Esophagus squamous epithelium (tissue), 5 donors: ENCODE data around the gene FBXO8. TPM values are rescaled to one million over a fixed set of nuclear protein-coding genes. Genes with fewer than 3 reads are reported as not detected.

ENCODE experiments used
- DNase-seq: peaks from one replicate; lab custom pipeline; 2025; lab: John Stamatoyannopoulos, UW
- H3K27ac ChIP-seq, 4 donors: fragments of 200-600 bp; sonication (generic); one replicate each; pipeline ENCODE4 v1.5.1; 2016 to 2019; ENCODE audit warnings: mild to moderate bottlenecking in 1 of 4
- H3K27me3 ChIP-seq, 4 donors: fragments of 200-600 bp; sonication (generic); 1 replicate in 3 of 4; 2 replicates in 1 of 4; pipeline versions ENCODE4 v1.5.1 to v1.6.0; 2017 to 2021; ENCODE audit warnings: antibody characterized with exemption in 1 of 4
- H3K36me3 ChIP-seq, 3 donors: fragments of 200-600 bp; sonication (generic); one replicate each; pipeline ENCODE4 v1.5.1; 2016 to 2019
- H3K4me1 ChIP-seq, 3 donors: fragments of 200-600 bp; sonication (generic); one replicate each; pipeline ENCODE4 v1.5.1; 2017 to 2019
- H3K4me3 ChIP-seq, 4 donors: fragments of 200-600 bp; sonication (generic); 1 replicate in 3 of 4; 2 replicates in 1 of 4; pipeline ENCODE4 v1.5.1; 2016 to 2019; ENCODE audit warnings: mild to moderate bottlenecking in 2 of 4, moderate library complexity in 1 of 4
- H3K9me3 ChIP-seq, 3 donors: fragments of 200-600 bp; sonication (generic); one replicate each; pipeline ENCODE4 v1.5.1; 2016 to 2019
- CTCF ChIP-seq, 6 experiments: fragments of 450-650 bp in 4 of 6; fragments of 200-600 bp in 2 of 6; sonication (generic) in 2 of 6; IDR thresholded peaks; one replicate each; pipeline ENCODE4 v1.5.1; 2016 to 2019; ENCODE audit warnings: antibody characterized with exemption in 6 of 6, mild to moderate bottlenecking in 4 of 6, moderate library complexity in 4 of 6
- POLR2A ChIP-seq, 4 donors: fragments of 450-650 bp; IDR thresholded peaks; one replicate each; pipeline ENCODE4 v1.6.1; 2017; ENCODE audit warnings: antibody characterized with exemption in 4 of 4, mild to moderate bottlenecking in 4 of 4, moderate library complexity in 3 of 4
- WGBS, 2 donors: methylation state at CpG; one replicate each; pipeline ENCODE4 v1.1.5; 2018; 5-methylcytosine and 5-hydroxymethylcytosine counted together
- intact Hi-C: fragments of 100-400 bp; cut with DNase I; formaldehyde crosslinking; loops from one replicate; pipeline ENCODE4 v1.15.0; 2022
- total RNA-seq, 4 donors: library from RNA; depleted of rRNA; stranded (reverse); fragments of >200 nt; gene quantifications; one replicate each; pipeline ENCODE4 v1.1.0, GENCODE V29; 2016
- donor health status: DM: yes; HTN: yes; CAD: no.

The FBXO8 gene
- total RNA-seq, 4 donors from 2014 or later: 19.1 to 38.0 (median 26.4) TPM

DNA sequence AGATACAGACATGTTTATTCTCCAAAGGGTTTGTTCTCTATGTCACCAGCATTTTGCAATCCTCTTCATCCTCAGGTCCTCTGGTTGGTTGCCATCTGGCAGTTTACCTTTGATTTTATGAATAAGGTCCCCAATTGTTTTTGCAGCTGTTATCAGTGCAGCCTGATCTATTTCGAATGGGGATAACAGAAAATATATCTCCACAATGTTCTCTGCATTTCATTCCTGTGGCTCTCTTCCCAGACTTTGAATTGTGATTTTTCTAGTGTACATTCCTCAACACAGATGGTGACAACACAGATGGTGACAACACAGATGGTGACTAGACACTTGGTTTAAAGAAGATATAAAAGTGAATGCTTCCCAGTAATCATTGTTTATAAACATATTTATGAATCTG, 74.1 kb downstream of the FBXO8 start:
- intact Hi-C loops: no loop called here
- peaks cover 4 to 23% (median 5%) of the 10 kb centered on the region in 3 donors for H3K4me1 ChIP-seq
- no peak for TF ChIP-seq CTCF (IDR thresholded peaks at IDR 0.05)
- TF ChIP-seq POLR2A (IDR thresholded peaks at IDR 0.05): no peak
- H3K9me3 ChIP-seq: no peaks in the 10 kb centered on the region
- peaks cover 0 to 84% (median 11%) of the 10 kb centered on the region in 4 donors for H3K27me3 ChIP-seq
- H3K36me3 ChIP-seq: no peaks in the 10 kb centered on the region
- 14 to 22% methylated on average over 1 of the region's 1 CpG for WGBS, 2 donors
- H3K27ac ChIP-seq: no peak overlapping the region
- DNase-seq: no peak
- no peak overlapping the region for H3K4me3 ChIP-seq

GRCh38 chr4:174207367-174207766, 76.1 kb downstream of the FBXO8 start:
- no peak overlapping the region for H3K4me3 ChIP-seq
- no peak overlapping the region for H3K27ac ChIP-seq
- no peaks in the 10 kb centered on the region for H3K36me3 ChIP-seq
- 51 to 58% methylated on average over 3 of the region's 3 CpGs for WGBS, 2 donors
- no peaks in the 10 kb centered on the region for H3K9me3 ChIP-seq
- intact Hi-C loops: no loop called here
- H3K27me3 ChIP-seq: peaks cover 0 to 76% (median under 1%) of the 10 kb centered on the region in 4 donors
- TF ChIP-seq CTCF (IDR thresholded peaks at IDR 0.05): no peak
- no peak for TF ChIP-seq POLR2A (IDR thresholded peaks at IDR 0.05)
- no peak for DNase-seq
- peaks cover 0 to 12% (median 0%) of the 10 kb centered on the region in 3 donors for H3K4me1 ChIP-seq

GRCh38 chr4:174204164-174204831, 79.2 kb downstream of the FBXO8 start:
- TF ChIP-seq POLR2A (IDR thresholded peaks at IDR 0.05) (no peak), CTCF (IDR thresholded peaks at IDR 0.05) (no peak)
- DNase-seq: no peak
- peaks cover 0 to 76% (median 0%) of the 10 kb centered on the region in 4 donors for H3K27me3 ChIP-seq
- H3K9me3 ChIP-seq: no peaks in the 10 kb centered on the region
- H3K27ac ChIP-seq: no peak overlapping the region
- intact Hi-C loops: no loop called here
- WGBS, 2 donors: 68% methylated on average over 9 of the region's 9 CpGs
- H3K4me3 ChIP-seq: no peak overlapping the region
- H3K4me1 ChIP-seq: no peaks in the 10 kb centered on the region
- no peaks in the 10 kb centered on the region for H3K36me3 ChIP-seq

- Histone ChIP-seq H3K27ac (no peak overlapping the region), H3K4me3 (no peak overlapping the region), H3K9me3 (no peaks in the 10 kb centered on the region), H3K4me1 (no peaks in the 10 kb centered on the region), H3K36me3 (no peaks in the 10 kb centered on the region), H3K27me3 (peaks cover 0 to 69% (median 0%) of the 10 kb centered on the region in 4 donors)
- TF ChIP-seq CTCF (IDR thresholded peaks at IDR 0.05) (no peak), POLR2A (IDR thresholded peaks at IDR 0.05) (no peak)
- intact Hi-C loops: no loop called here
- WGBS, 2 donors: 46 to 52% methylated on average over 2 of the region's 2 CpGs
- no peak for DNase-seq
Observed at GRCh38 chr4:174201871-174202270, 81.6 kb downstream of the FBXO8 start.

DNA sequence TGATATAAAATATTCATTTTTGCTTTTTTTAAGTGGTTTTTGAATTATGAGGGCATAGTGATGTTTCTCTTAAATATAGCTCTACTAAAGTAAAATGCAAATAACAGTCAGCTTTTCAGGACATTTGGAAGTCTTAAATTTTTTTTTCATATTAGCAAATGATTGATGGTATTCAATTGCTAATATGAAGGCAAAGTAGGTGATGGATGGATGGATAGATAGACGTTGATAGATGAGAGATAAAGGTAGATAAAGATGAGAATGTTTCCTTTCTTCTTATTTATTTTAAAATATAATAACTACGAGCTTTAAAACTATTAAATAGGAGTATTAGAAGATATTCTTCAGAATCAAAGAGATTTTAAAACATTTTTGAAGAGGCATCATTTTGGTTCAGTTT, 83.7 kb downstream of the FBXO8 start:
- no peaks in the 10 kb centered on the region for H3K9me3 ChIP-seq
- H3K36me3 ChIP-seq: no peaks in the 10 kb centered on the region
- H3K4me3 ChIP-seq: no peak overlapping the region
- 41 to 42% methylated on average over 2 of the region's 2 CpGs for WGBS, 2 donors
- no peak for TF ChIP-seq POLR2A (IDR thresholded peaks at IDR 0.05)
- TF ChIP-seq CTCF (IDR thresholded peaks at IDR 0.05): no peak
- no peak for DNase-seq
- H3K27ac ChIP-seq: no peak overlapping the region
- intact Hi-C loops: no loop called here
- no peaks in the 10 kb centered on the region for H3K4me1 ChIP-seq
- peaks cover 0 to 71% (median 0%) of the 10 kb centered on the region in 4 donors for H3K27me3 ChIP-seq
